HG03095 (cell line): ENCODE results near the gene LDHA.

ENCODE experiments used
- ATAC-seq: cut with Tn5 transposase; IDR thresholded peaks from one replicate; pipeline ENCODE4 v1.9.1; 2021; ENCODE audit warnings: moderate library complexity; ENCODE audit not compliant: unreplicated experiment

LDHA gene

GRCh38 chr11:18394275-18394927, at the start of gene LDHA:
TSS of gene LDHA (plus strand) at chr11:18394563. CDS start at chr11:18396843, 2,280 bp downstream.
- peak; percentile 75 for ATAC-seq

DNA sequence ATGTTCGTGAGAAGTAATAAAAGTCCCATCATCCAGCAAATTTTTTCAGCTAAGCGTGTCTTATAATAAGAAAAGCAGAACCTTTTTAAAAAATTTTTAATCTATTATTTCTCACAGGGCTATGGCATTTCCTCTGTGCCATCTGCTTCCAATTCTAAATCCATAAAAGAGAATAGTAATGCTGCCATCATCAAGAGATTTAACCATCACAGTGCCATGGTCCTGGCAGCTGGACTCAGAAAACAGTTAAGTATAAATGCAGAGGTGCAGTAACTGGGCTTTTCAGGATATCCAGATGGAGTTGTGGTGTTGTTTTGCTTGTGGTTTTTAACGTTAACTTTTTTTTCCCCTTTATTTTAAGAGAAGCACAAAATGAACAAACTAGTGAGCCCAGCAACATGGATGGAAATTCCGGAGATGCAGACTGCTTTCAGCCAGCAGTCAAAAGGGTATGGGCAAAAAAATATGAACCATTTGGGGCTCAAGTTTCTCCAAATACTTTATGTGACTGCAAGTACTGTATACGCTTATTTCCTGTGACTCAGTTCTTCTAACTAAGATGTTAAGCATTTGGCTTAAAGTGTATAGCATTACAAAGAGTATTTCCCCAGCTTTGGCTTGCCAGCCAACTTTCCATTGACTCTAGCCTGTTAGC, 46.8 kb upstream of the LDHA start:
- no peak for ATAC-seq

DNA sequence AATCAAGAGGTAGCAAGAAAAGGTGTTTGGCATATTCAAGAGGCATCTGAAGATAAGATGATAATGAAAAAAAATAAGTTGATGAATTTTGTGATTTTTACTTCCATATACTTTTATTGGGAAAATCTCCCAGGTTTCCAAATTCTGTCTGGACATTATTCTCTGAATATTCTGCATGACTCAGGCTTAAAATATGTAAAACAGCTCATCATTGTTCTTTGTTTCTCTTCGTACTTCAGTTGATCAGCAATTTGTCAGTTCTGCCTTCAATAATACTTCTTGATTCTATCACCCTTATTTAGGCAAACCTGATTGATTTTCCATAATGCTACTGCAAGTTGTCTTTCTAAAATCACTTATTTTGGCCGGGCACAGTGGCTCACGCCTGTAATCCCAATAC, 41.8 kb upstream of the LDHA start:
- no peak for ATAC-seq

DNA sequence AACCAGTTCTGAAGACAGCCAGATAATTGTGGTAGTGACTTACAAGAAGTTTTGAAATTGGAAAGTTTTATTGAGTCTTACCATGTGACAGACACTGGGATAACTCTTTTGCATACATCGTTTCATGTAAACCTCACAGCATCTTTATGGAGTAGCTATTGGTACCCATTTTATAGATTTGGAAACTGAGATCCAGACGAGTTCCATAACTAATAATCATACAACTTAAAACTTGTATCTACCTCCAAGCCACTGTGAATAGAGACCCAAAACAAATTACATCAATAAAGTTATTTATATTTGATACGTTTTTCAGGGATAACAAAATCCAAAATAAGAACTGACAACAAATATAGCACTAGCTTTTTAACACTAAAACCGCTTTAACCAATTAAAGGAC, 35.7 kb upstream of the LDHA start:
- ATAC-seq: no peak

DNA sequence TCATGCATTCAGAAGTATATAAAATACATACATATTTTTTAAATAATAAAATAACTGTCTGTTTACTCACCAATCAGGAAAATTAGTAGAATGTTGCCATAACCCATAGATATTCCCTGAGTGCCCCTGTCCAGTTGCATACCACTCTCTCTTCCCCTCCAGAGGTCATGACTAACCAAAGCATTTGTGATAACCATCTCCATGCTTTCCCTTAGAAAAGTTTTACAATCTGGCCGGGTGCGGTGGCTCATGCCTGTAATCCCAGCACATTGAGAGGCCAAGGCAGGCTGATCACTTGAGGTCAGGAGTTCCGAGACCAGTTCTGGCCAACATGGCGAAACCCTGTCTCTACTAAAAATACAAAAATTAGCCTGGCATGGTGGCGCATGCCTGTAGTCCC, 33.2 kb upstream of the LDHA start:
- ATAC-seq: no peak

- no peak for ATAC-seq
Observed at GRCh38 chr11:18364495-18365073, 29.8 kb upstream of the LDHA start.

DNA sequence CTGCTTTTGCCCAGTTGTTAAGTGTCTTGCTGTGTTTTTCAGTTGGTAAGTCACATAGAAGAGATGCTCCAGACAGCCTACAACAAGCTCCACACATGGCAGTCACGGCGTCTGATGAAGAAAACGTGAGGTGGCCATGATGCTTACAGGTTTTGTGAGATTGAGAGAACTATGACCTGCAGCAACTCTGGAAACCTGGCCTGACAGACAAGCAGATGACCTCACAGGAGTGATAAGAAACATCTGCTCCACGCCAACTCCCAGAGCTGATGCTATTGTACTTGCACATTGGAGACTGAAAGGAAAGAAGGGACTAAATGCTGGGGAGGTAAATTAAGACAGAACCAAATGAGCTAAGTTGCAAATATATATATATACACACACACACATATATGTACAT, 28.6 kb upstream of the LDHA start:
- no peak for ATAC-seq

DNA sequence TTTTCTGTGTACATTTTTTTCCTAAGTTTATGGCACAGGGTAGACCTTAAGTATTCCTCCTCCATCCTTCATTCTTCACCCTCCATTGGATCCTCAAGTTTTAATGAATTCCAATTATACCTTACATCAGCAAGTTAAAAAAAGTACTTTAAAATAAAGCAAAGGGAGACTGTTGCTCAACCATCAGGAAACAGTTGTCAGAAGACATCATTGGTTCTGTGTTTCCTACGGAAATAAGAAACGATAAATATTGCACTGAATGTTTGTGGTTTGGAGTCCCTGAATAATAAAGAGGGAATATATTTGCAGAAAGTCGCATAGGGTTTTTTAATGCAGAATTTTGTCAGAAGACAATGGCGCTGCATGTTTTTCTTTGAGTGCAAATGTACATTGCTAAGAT, 28.1 kb upstream of the LDHA start:
- ATAC-seq: no peak

- no peak for ATAC-seq
Observed at GRCh38 chr11:18367431-18367830, 26.9 kb upstream of the LDHA start.

DNA sequence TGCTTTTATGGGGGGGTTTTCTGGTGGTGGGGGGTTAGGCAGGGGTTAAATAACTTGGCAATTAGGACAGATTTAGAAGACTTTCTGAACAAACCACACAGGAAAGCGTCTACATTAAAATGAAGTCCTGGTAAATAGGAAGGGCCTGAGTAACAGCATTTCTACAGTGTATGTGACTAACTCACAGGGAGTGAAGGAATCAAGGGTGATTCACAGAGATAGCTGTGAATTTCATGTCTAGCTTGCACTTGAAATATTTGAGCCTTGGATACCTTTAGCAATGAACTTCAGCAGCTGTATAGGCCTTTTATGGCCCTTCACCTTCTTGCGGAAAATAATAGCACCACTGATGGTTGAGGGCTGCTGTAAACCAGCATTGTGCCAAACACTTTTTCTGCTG, 26.1 kb upstream of the LDHA start:
- no peak for ATAC-seq

- ATAC-seq: no peak
Observed at GRCh38 chr11:18369398-18369797, 25.0 kb upstream of the LDHA start.

DNA sequence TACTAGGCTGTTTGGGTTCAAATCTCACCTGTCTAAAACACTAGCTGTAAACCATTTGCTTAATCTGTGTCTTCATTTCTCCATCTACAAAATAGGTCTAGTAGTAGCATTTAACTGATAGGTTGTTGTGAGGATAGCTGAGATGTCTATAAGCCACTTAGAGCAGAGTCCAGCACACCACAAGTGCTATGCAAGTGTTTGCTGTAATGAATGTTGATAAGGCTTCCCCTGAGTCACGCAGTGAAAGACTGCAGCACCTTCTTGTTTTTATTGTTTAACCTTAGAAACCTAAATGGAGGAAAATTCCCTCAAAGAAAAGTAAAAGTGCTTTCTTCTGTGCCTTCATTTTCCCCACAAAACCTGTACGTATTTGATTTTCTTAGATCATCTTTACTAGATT, 23.1 kb upstream of the LDHA start:
- no peak for ATAC-seq

GRCh38 chr11:18372201-18372600, 22.2 kb upstream of the LDHA start:
- ATAC-seq: no peak

DNA sequence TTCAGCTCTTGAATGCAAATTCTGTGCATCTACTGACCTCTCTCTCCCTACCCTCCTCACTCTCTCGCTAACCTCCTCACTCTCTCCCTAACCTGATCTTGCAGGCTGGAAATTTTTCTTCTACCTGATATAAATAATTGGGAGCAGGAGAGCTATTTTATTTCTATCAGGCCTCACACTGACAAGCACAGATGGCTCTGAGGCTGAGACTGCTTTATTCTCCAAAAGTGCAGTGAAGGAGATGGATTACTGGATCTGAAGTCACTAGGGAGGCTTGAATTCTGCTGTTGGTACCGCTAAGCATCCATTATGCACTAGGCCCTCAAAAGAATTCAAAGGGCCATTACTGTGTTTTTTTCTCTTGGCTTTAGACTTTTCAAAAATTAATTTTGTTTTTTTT, 19.4 kb upstream of the LDHA start:
- ATAC-seq: no peak

GRCh38 chr11:18375941-18376340, 18.4 kb upstream of the LDHA start:
- no peak for ATAC-seq

DNA sequence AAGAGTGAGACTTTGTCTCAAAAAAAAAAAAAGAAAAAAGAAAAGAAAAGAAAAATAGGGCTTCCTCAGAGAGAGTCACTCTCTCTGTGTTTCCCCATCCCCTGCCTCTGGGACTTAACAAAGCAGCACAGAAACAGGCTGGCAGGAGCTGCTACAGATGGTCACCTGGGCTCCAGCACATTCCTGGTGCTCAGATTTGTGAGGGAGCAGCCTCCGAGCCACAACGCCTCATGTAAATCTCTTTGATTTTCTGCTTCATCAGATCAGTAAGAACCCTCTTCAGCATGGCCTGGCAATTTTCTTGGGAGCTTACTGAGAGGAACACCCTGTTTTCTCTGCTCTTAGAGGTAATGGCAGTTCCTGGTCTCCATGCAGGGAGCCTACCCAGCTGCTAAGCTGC, 15.2 kb upstream of the LDHA start:
- ATAC-seq: no peak

- peak; percentile 84 for ATAC-seq
Observed at GRCh38 chr11:18383388-18384156, 10.8 kb upstream of the LDHA start.

GRCh38 chr11:18384157-18384641, 10.2 kb upstream of the LDHA start:
- ATAC-seq: peak; percentile 74

- no peak for ATAC-seq
Observed at GRCh38 chr11:18390088-18390487, 4.3 kb upstream of the LDHA start.

DNA sequence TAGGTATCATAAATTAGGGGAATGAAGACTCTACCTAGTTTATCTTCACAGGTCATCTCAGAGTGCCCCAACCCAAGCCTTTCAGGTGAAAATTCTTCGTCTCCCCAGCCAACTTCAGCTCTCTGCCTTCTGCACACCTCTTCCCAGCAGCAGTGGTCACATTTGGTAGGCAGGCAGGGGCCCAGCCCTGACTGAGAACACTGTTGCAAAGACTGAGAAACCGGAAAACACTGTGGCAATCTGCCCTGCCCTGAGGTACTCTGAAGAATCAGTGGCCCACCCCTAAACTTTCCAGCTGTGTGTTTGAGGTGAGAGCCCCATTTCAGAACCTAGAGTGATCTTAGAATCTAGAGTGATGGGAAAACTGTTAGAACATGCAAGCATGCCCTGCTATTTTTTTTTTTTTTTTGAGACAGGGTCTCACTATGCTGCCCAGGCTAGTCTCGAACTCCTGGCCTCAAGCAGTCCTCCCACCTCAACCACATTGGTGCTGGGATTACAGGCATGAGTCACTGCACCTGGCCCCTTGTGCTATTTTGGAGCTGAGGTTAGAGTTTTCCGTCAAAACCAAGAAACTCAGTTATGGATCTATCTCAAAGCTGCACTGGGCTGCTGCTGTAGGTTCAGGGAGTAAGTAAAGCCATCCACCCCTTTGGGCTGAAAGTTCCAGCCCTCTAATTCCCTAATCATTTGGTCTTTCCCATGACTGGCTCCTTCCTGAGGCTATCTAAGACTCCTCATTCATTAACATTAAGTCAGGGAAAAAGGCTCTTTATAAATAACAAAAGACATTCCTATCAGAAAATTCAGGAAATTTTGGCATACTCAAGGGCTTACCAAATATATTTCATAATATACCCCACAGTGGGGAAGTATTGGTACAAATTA, 1.7 kb upstream of the LDHA start:
- ATAC-seq: no peak
